GM23248 (cell line): ENCODE results near the gene SPINK1. TPM values are rescaled to one million over a fixed set of nuclear protein-coding genes. Genes with fewer than 3 reads are reported as not detected.

Experiments
- DNase-seq: peaks from one replicate; pipeline ENCODE4 v3.0.0-alpha.2; 2015
- H2AFZ ChIP-seq: fragments of 200-600 bp; sonication (generic); 2 replicates; pipeline ENCODE4 v1.6.1; 2016; ENCODE audit warnings: antibody characterized with exemption
- H3F3A ChIP-seq: fragments of 200-600 bp; sonication (generic); 2 replicates; pipeline ENCODE4 v1.6.1; 2016; ENCODE audit warnings: mild to moderate bottlenecking, antibody characterized with exemption, mixed run types; ENCODE audit not compliant: insufficient read depth
- H3K27ac ChIP-seq: fragments of 200-600 bp; sonication (generic); 2 replicates; pipeline ENCODE4 v1.5.1; 2016; ENCODE audit warnings: mild to moderate bottlenecking
- H3K27me3 ChIP-seq: fragments of 200-600 bp; sonication (generic); replicated peaks from 2 replicates; pipeline ENCODE4 v1.6.1; 2016; ENCODE audit warnings: mild to moderate bottlenecking; ENCODE audit not compliant: insufficient read depth
- H3K36me3 ChIP-seq: fragments of 200-600 bp; sonication (generic); 2 replicates; pipeline ENCODE4 v1.6.1; 2016; ENCODE audit warnings: low read depth, mild to moderate bottlenecking
- H3K4me1 ChIP-seq: fragments of 200-600 bp; sonication (generic); 2 replicates; pipeline ENCODE4 v1.6.1; 2016; ENCODE audit warnings: mild to moderate bottlenecking; ENCODE audit not compliant: insufficient read depth
- H3K4me2 ChIP-seq: fragments of 200-600 bp; sonication (generic); one replicate; pipeline ENCODE4 v1.6.1; 2016; ENCODE audit warnings: mild to moderate bottlenecking; ENCODE audit not compliant: unreplicated experiment
- H3K4me3 ChIP-seq: fragments of 200-600 bp; sonication (generic); 2 replicates; pipeline ENCODE4 v1.5.1; 2016; ENCODE audit warnings: mild to moderate bottlenecking
- H3K79me2 ChIP-seq: fragments of 200-600 bp; sonication (generic); 2 replicates; pipeline ENCODE4 v1.6.1; 2016; ENCODE audit warnings: mild to moderate bottlenecking; ENCODE audit not compliant: insufficient read depth
- H3K9ac ChIP-seq: fragments of 200-600 bp; sonication (generic); 2 replicates; pipeline ENCODE4 v1.6.1; 2016; ENCODE audit warnings: mild to moderate bottlenecking
- H3K9me2 ChIP-seq: fragments of 200-600 bp; sonication (generic); 2 replicates; pipeline ENCODE4 v1.6.1; 2016; ENCODE audit warnings: mixed run types, mild to moderate bottlenecking, moderate library complexity; ENCODE audit not compliant: insufficient read depth
- H3K9me3 ChIP-seq: fragments of 200-600 bp; sonication (generic); one replicate; pipeline ENCODE4 v1.6.1; 2017; ENCODE audit warnings: low read depth
- H4K20me1 ChIP-seq: fragments of 200-600 bp; sonication (generic); 2 replicates; pipeline ENCODE4 v1.6.0; 2016; ENCODE audit not compliant: insufficient read depth
- EZH2 ChIP-seq: fragments of 200-600 bp; sonication (generic); IDR thresholded peaks from 2 replicates; pipeline ENCODE4 v1.6.1; 2018; ENCODE audit warnings: antibody characterized with exemption, mild to moderate bottlenecking; ENCODE audit not compliant: insufficient read depth, poor library complexity, severe bottlenecking
- EZH2phosphoT487 ChIP-seq: fragments of 200-600 bp; sonication (generic); IDR thresholded peaks from 2 replicates; pipeline ENCODE4 v1.6.1; 2018; ENCODE audit warnings: antibody characterized with exemption, moderate library complexity, mild to moderate bottlenecking, low read depth; ENCODE audit not compliant: insufficient read depth
- WGBS, 2 experiments: methylation state at CpG; one replicate each; pipeline ENCODE4 v1.1.6; 2015 to 2017; ENCODE audit warnings: low lambda C conversion rate in 2 of 2, low coverage in 1 of 2; ENCODE audit errors: missing lambda C conversion rate in 2 of 2; 5-methylcytosine and 5-hydroxymethylcytosine counted together
- in situ Hi-C: fragments of 300-500 bp; cut with MboI; formaldehyde crosslinking; loops from 2 replicates; pipeline ENCODE4 v1.15.0; 2020
- polyA plus RNA-seq: library from polyadenylated mRNA; unstranded; fragments of >200 nt; fragmentation: Nextera tagmentation; extraction: Ambion mirVana; gene quantifications from 2 replicates; pipeline ENCODE4 v1.2.1, GENCODE V29; 2016
- total RNA-seq: library from RNA; depleted of rRNA; stranded (reverse); fragments of >200 nt; shearing (Covaris generic); gene quantifications from 2 replicates; pipeline ENCODE4 v1.2.3, GENCODE V29; 2014

The SPINK1 gene
- total and polyA plus RNA-seq, 2 experiments from 2014 or later: not detected

DNA sequence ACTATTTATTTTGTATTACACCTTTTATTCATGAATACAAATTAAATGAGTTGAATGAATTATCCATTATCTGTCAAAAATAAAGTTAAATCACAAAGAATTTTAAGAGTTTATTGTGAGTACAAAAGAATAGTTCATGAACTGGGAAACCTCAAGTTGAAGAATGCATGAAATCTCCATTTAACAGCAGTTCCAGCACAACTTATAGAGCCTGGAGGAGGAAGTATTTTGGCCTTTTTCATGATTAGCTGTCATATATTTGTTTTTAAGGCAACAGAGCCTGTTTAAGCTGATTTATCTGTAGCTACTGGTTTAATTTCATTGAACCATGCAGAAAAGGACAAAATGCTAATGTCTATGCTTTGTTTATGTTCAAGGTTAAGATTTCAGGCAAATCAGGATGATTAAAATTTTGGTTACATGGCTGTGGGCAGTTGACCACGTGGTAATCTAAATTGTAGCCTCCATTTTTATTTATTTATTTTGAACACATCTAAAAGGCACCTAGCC, 12.2 kb downstream of the SPINK1 start:
- Histone ChIP-seq H3K36me3 (no peaks in the 10 kb centered on the region), H3K4me2 (no peak overlapping the region), H3K9ac (no peak overlapping the region), H3K79me2 (no peaks in the 10 kb centered on the region), H3K4me3 (no peak overlapping the region), H2AFZ (no peak overlapping the region), H3F3A (no peaks in the 10 kb centered on the region), H3K9me2 (no peaks in the 10 kb centered on the region), H3K27ac (no peak overlapping the region), H4K20me1 (no peaks in the 10 kb centered on the region), H3K27me3 (peaks cover 14% of the 10 kb centered on the region), H3K4me1 (no peaks in the 10 kb centered on the region), H3K9me3 (no peaks in the 10 kb centered on the region)
- DNase-seq: no peak
- in situ Hi-C loops: no loop called here
- 0 to 14% methylated on average over 1 of the region's 1 CpG for WGBS, 2 experiments
- no peak for TF ChIP-seq EZH2phosphoT487
- TF ChIP-seq EZH2: no peak

DNA sequence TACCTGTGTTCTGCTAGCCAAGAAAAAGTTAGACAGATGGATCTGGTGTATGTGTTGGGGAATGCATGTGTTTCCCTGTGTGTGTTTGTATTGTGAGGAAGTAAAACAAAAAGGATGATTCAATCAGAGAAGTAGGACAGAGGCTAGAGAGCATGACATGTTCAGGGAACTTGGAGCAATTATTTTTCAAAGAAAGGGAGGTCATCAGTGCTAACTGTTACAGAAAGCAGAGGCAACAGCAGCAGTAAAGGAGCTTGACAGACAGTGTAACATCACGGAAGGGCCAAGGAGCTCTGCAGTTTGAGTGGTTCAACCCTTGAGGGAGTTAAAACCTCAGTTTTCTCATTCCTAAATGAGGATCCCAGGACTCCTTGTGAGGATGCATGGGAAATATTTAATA, 13.2 kb downstream of the SPINK1 start:
- Histone ChIP-seq H4K20me1 (no peaks in the 10 kb centered on the region), H3K4me2 (no peak overlapping the region), H3F3A (no peaks in the 10 kb centered on the region), H3K9me2 (no peaks in the 10 kb centered on the region), H2AFZ (no peak overlapping the region), H3K27me3 (peaks cover 14% of the 10 kb centered on the region), H3K79me2 (no peaks in the 10 kb centered on the region), H3K9ac (no peak overlapping the region), H3K4me3 (no peak overlapping the region), H3K27ac (no peak overlapping the region), H3K9me3 (no peaks in the 10 kb centered on the region), H3K4me1 (no peaks in the 10 kb centered on the region), H3K36me3 (no peaks in the 10 kb centered on the region)
- DNase-seq: no peak
- TF ChIP-seq EZH2: no peak
- no peak for TF ChIP-seq EZH2phosphoT487
- in situ Hi-C loops: no loop called here
- 15 to 24% methylated on average over 1 of the region's 1 CpG for WGBS, 2 experiments

DNA sequence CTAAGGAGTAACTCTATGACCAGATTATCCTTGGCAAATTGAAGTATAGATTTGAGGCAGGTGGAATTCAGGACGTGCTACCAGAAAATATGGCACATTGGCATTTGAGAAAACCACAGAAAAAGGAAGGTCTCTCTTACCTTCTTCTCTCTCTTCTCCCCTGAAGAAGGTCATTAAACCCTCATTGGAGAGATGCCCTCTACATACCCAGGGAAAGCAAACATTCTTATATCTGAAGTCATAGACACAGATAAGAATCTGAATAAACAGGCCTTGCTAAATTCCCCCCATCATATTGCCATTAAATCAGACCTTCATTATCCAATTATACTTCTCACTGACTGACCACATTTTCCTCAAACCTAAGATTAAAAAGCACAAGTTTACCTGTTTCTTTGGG, 17.8 kb downstream of the SPINK1 start:
- Histone ChIP-seq H4K20me1 (no peaks in the 10 kb centered on the region), H3K27me3 (0 out of 2 replicates have a peak, but pooled peaks cover 2% of the 10 kb centered on the region), H3K4me3 (no peak overlapping the region), H3K9me2 (no peaks in the 10 kb centered on the region), H3K27ac (no peak overlapping the region), H2AFZ (no peak overlapping the region), H3K4me2 (no peak overlapping the region), H3K36me3 (no peaks in the 10 kb centered on the region), H3K4me1 (no peaks in the 10 kb centered on the region), H3K9ac (no peak overlapping the region), H3K79me2 (no peaks in the 10 kb centered on the region), H3K9me3 (no peaks in the 10 kb centered on the region), H3F3A (no peaks in the 10 kb centered on the region)
- in situ Hi-C loops: no loop called here
- TF ChIP-seq EZH2 (no peak), EZH2phosphoT487 (no peak)
- whole genome bisulfite sequencing, 2 experiments: 0 to 8% methylated on average over 1 of the region's 1 CpG
- no peak for DNase-seq

DNA sequence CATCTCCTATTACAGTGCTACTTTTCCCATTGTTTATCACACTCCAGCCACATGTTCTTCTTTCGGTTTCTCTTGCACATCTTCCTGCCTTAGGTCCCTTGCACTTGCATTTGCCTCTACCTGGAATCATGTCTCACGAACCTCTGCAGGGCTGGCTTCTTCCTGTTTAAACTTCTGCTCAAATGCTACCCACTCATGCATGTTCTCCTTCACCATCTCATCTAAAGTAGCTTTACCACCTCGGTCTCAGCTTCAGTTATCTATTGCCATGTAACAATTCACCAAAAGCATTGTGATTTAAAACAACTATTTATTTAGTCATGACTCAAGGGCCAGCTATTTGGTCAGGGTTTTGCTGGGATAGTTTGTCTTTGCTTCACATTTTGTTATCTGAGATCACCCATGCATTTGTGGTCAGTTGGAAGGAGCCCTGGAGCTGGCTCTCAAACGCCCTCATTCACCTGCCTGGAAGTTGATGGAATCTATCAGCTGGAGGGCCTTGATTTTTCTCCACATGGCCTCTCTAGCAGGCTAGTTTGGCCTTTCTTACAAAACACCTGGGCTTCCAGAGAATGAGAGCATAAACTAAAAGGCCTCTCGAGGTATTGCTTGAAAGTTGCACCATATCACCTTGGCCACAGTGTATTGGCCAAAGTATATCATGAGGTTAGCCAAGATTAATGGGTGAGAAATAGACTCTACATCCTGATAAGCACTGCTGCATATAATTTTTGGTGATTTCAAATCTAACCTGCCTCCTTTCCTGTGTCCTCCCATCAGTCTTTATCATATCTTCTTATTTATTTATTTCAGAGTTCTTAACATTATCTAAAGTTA, 21.4 kb downstream of the SPINK1 start:
- Histone ChIP-seq H3K27ac (no peak overlapping the region), H3F3A (no peaks in the 10 kb centered on the region), H3K9me2 (no peaks in the 10 kb centered on the region), H3K27me3 (no peaks in the 10 kb centered on the region), H3K36me3 (no peaks in the 10 kb centered on the region), H3K4me2 (no peak overlapping the region), H3K79me2 (no peaks in the 10 kb centered on the region), H3K9me3 (no peaks in the 10 kb centered on the region), H3K4me1 (no peaks in the 10 kb centered on the region), H2AFZ (no peak overlapping the region), H4K20me1 (no peaks in the 10 kb centered on the region), H3K9ac (no peak overlapping the region), H3K4me3 (no peak overlapping the region)
- TF ChIP-seq EZH2phosphoT487 (no peak), EZH2 (no peak)
- 7 to 8% methylated on average over 5 of the region's 5 CpGs for WGBS, 2 experiments
- no peak for DNase-seq
- in situ Hi-C loops: loop anchor here (10.0 kb wide), 1 partner anchor 165 kb away; no protein-coding TSS in a partner anchor
